ENCODE results near the gene NR3C1. TPM values are rescaled to one million over a fixed set of nuclear protein-coding genes. Genes with fewer than 3 reads are reported as not detected.

The NR3C1 gene
- total RNA-seq, 1 experiment from 2014 or later, result 31.4 TPM

- H3K4me1 Mint-ChIP-seq, result peaks cover 16 to 17% of the 10 kb centered on the region in 2 experiments
- WGBS (ENCODE audit: extremely low coverage, insufficient read length, low lambda C conversion rate), result no CpG with 5 or more reads among the region's 10 CpGs
Observed at GRCh38 chr5:143229896-143230675, 173.4 kb downstream of the NR3C1 start.

More at GRCh38 chr5:143229896-143230675, 173.4 kb downstream of the NR3C1 start:
- Mint-ChIP-seq H3K27me3 (ENCODE audit: low read depth) (peaks cover 2% of the 10 kb centered on the region; the same call in 1 of the 2 replicates), H3K4me3 (no peak overlapping the region), H3K36me3 (ENCODE audit: insufficient read depth in 1 of 3, low read depth in 3 of 3) (no peaks in the 10 kb centered on the region), H3K27ac (no peak overlapping the region), H3K9me3 (no peaks in the 10 kb centered on the region)
- H2AK5ac ChIP-seq (ENCODE audit: insufficient read length, low read length), result no peak overlapping the region
- H3K79me2 ChIP-seq (ENCODE audit: insufficient read depth, low read length), result no peaks in the 10 kb centered on the region
- DNase-seq, result no peak
- H3T11ph ChIP-seq (ENCODE audit: low read length), result no peak overlapping the region
- no peak overlapping the region for H2BK15ac ChIP-seq (ENCODE audit: low read depth, low read length)
- H3K56ac ChIP-seq (ENCODE audit: insufficient read length, low read depth, low read length), result no peak overlapping the region
- H3K23me2 ChIP-seq (ENCODE audit: insufficient read length, low read depth, low read length, poor library complexity, severe bottlenecking), result no peaks in the 10 kb centered on the region
- H3K79me1 ChIP-seq (ENCODE audit: insufficient read depth, low read depth, low read length, poor library complexity, severe bottlenecking), result no peaks in the 10 kb centered on the region
- no peak overlapping the region for H2AFZ ChIP-seq (ENCODE audit: low read length)
- H2BK12ac ChIP-seq (ENCODE audit: insufficient read length, low read depth, low read length), result no peak overlapping the region
- no peak overlapping the region for H4K91ac ChIP-seq (ENCODE audit: insufficient read length, low read depth, low read length)
- H3K18ac ChIP-seq (ENCODE audit: insufficient read length, low read depth, low read length), result no peak overlapping the region
- H3K27ac ChIP-seq (ENCODE audit: insufficient read length, low read depth, low read length), result no peak overlapping the region
- H4K5ac ChIP-seq (ENCODE audit: insufficient read length, low read depth, low read length), result no peak overlapping the region
- no peak overlapping the region for H2BK5ac ChIP-seq (ENCODE audit: insufficient read length, low read length)
- H3K23ac ChIP-seq (ENCODE audit: insufficient read length, low read depth, low read length), result no peak overlapping the region
- H2BK120ac ChIP-seq (ENCODE audit: low read depth, low read length, poor library complexity, severe bottlenecking), result no peak overlapping the region
- H2BK20ac ChIP-seq (ENCODE audit: low read depth, low read length, poor library complexity, severe bottlenecking), result no peak overlapping the region
- H4K8ac ChIP-seq (replicated peaks; ENCODE audit: insufficient read length, low read depth, low read length), result no peak overlapping the region
- H3K4me1 ChIP-seq (ENCODE audit: insufficient read depth, low read length), result no peaks in the 10 kb centered on the region
- TF ChIP-seq CTCF (conservative IDR thresholded peaks at IDR 0.05), result no peak
- H3K9me3 ChIP-seq (ENCODE audit: control insufficient read depth, low read depth, low read length), result no peaks in the 10 kb centered on the region
- no peak overlapping the region for H3K4me2 ChIP-seq (ENCODE audit: insufficient read depth, insufficient read length, low read length)
- H4K20me1 ChIP-seq (ENCODE audit: control insufficient read depth, insufficient read depth, insufficient read length), result no peaks in the 10 kb centered on the region
- no peaks in the 10 kb centered on the region for H3K27me3 ChIP-seq (ENCODE audit: insufficient read depth, low read length)
- no peak overlapping the region for H3K4ac ChIP-seq (ENCODE audit: low read depth, low read length)
- no peak overlapping the region for H3K14ac ChIP-seq (ENCODE audit: insufficient read depth, low read length)
- H3K9ac ChIP-seq (ENCODE audit: extremely low read depth, insufficient read length, low read length), result no peak overlapping the region

Measured in H9 (cell line).